ENCODE data around the gene MADD. TPM values are rescaled to one million over a fixed set of nuclear protein-coding genes. Genes with fewer than 3 reads are reported as not detected.

Gene MADD
- total RNA-seq, 1 donor from 2014 or later, result 53.7 TPM

DNA sequence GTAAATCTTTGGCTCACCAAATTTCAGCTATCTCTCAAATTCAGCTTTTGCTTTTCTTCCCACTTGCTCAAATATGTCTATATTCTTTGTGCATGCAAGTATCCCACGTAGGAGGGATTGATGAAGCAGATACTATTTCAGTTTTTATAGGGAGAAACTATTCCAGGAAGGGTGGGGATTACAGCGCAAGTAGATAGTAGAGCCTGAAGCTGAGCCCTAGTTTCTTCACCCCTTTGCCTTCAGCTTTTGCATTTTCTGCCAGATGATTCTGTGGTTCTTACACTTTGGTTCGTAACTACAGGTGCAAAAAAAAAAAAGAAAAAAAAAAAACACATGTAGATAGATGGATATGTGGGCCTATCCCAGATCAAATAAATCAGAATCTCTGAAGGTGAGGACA is 18.2 kb upstream of the MADD start:
- no peaks in the 10 kb centered on the region for H3K36me3 ChIP-seq
- intact Hi-C loops (cut with DNase I), result no loop called here
- H3K27me3 ChIP-seq (ENCODE audit: low read depth), result no peaks in the 10 kb centered on the region

DNA sequence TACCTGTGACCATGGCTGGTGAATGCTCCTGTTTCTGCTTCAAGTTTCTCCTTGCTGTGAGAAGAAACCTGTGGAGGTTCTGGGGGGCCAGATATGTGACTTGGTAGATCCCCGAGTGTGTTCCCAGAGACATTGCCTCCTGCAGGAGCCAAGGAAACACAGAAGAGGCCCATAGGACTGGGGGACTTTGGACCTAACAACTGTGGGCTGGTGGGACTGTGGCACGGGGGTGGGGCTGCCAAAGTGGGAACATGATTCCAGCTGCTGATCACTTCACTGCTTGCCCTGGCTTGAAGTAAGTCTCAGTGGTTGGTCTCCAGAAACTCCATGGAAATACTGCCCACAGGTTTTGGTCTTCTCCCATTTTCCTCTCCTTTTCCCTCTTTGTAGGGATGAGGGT is 16.3 kb upstream of the MADD start:
- Histone ChIP-seq H3K36me3 (no peaks in the 10 kb centered on the region), H3K27ac (peak overlapping the region; percentile 67), H3K4me3 (no peak overlapping the region), H3K9me3 (no peaks in the 10 kb centered on the region), H3K27me3 (ENCODE audit: low read depth) (no peaks in the 10 kb centered on the region), H3K4me1 (peaks cover 58% of the 10 kb centered on the region)
- no peak for ATAC-seq
- intact Hi-C loops (cut with DNase I), result no loop called here
- TF ChIP-seq, protein P1, sequence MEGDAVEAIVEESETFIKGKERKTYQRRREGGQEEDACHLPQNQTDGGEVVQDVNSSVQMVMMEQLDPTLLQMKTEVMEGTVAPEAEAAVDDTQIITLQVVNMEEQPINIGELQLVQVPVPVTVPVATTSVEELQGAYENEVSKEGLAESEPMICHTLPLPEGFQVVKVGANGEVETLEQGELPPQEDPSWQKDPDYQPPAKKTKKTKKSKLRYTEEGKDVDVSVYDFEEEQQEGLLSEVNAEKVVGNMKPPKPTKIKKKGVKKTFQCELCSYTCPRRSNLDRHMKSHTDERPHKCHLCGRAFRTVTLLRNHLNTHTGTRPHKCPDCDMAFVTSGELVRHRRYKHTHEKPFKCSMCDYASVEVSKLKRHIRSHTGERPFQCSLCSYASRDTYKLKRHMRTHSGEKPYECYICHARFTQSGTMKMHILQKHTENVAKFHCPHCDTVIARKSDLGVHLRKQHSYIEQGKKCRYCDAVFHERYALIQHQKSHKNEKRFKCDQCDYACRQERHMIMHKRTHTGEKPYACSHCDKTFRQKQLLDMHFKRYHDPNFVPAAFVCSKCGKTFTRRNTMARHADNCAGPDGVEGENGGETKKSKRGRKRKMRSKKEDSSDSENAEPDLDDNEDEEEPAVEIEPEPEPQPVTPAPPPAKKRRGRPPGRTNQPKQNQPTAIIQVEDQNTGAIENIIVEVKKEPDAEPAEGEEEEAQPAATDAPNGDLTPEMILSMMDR (IDR thresholded peaks at IDR 0.05), result no peak
- DNase-seq, result peak; percentile 22

More for the DNA sequence above, 18.2 kb upstream of the MADD start:
- Histone ChIP-seq H3K27ac (no peak overlapping the region), H3K4me3 (no peak overlapping the region), H3K4me1 (peaks cover 57% of the 10 kb centered on the region), H3K9me3 (no peaks in the 10 kb centered on the region)
- no peak for DNase-seq
- no peak for ATAC-seq
- TF ChIP-seq, protein P1 (IDR thresholded peaks at IDR 0.05), result no peak

DNA sequence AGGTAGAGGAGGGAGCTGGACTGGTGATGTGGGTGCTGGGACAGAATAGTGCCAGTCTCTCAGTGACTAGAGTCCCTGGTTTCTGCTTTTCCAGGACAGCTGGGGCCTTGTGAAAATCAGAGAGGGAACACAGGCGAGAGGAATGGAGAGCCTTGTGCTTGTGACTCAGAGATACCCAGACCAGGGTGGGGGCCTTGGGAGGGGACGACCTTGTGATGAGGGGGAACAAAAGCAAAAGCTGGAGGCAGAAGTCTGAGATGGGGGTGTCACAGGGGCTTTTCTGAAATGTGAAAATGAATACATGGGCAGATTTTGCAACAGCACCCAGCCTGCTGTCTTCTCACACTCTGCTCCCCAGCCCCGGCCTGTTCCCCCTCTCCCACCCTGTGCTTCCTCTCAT is 15.5 kb upstream of the MADD start:
- no peak for ATAC-seq

GRCh38 chr11:47256374-47256773 is 13.6 kb upstream of the MADD start:
- Histone ChIP-seq H3K9me3 (no peaks in the 10 kb centered on the region), H3K4me3 (no peak overlapping the region), H3K27ac (no peak overlapping the region), H3K27me3 (ENCODE audit: low read depth) (no peaks in the 10 kb centered on the region), H3K36me3 (peaks cover 2% of the 10 kb centered on the region), H3K4me1 (peaks cover 66% of the 10 kb centered on the region)
- ATAC-seq, result no peak
- intact Hi-C loops (cut with DNase I), result no loop called here
- TF ChIP-seq, protein P1 (IDR thresholded peaks at IDR 0.05), result no peak
- no peak for DNase-seq

More for the DNA sequence above, 15.5 kb upstream of the MADD start:
- Histone ChIP-seq H3K27ac (peak overlapping the region; percentile 67), H3K4me3 (no peak overlapping the region), H3K27me3 (ENCODE audit: low read depth) (no peaks in the 10 kb centered on the region), H3K36me3 (no peaks in the 10 kb centered on the region), H3K4me1 (peaks cover 62% of the 10 kb centered on the region), H3K9me3 (no peaks in the 10 kb centered on the region)
- TF ChIP-seq, protein P1 (IDR thresholded peaks at IDR 0.05), result no peak
- peak; percentile 39 for DNase-seq
- intact Hi-C loops (cut with DNase I), result no loop called here

- peak overlapping the region; percentile 52 for H3K4me3 ChIP-seq
These were observed 12.8 kb upstream of the MADD start for GRCh38 chr11:47257177-47257516.

More at GRCh38 chr11:47257177-47257516, 12.8 kb upstream of the MADD start:
- DNase-seq (no peak), ATAC-seq (no peak)
- Histone ChIP-seq H3K36me3 (peaks cover 7% of the 10 kb centered on the region), H3K9me3 (no peaks in the 10 kb centered on the region), H3K27me3 (ENCODE audit: low read depth) (no peaks in the 10 kb centered on the region), H3K4me1 (peaks cover 66% of the 10 kb centered on the region), H3K27ac (peak overlapping the region; percentile 74)
- intact Hi-C loops (cut with DNase I), result no loop called here
- TF ChIP-seq, protein P1 (IDR thresholded peaks at IDR 0.05), result no peak

Data from lower lobe of right lung (tissue), 2 donors.